Subcutaneous abdominal adipose tissue (tissue), 5 donors: ENCODE results near the gene TBC1D1.

ENCODE experiments used
- H3K27ac ChIP-seq: one replicate; pipeline ENCODE4 v1.7.0; 2013; ENCODE audit warnings: low read depth, mild to moderate bottlenecking, inconsistent platforms, low read length, moderate library complexity
- H3K27me3 ChIP-seq, 5 donors: one replicate each; pipeline ENCODE4 v1.7.0; 2013; ENCODE audit warnings: low read length in 5 of 5, inconsistent platforms in 1 of 5; ENCODE audit not compliant: control insufficient read depth in 5 of 5, insufficient read depth in 4 of 5
- H3K36me3 ChIP-seq, 5 donors: one replicate each; pipeline ENCODE4 v1.7.0; 2013; ENCODE audit warnings: low read length in 5 of 5; ENCODE audit not compliant: control insufficient read depth in 5 of 5, insufficient read depth in 5 of 5
- H3K4me1 ChIP-seq, 5 donors: one replicate each; pipeline ENCODE4 v1.7.0; 2013; ENCODE audit warnings: low read length in 5 of 5, mild to moderate bottlenecking in 3 of 5, moderate library complexity in 1 of 5; ENCODE audit not compliant: control insufficient read depth in 5 of 5, insufficient read depth in 5 of 5
- H3K4me3 ChIP-seq, 5 donors: one replicate each; pipeline ENCODE4 v1.7.0; 2013; ENCODE audit warnings: low read length in 5 of 5, low read depth in 1 of 5
- H3K9ac ChIP-seq, 5 donors: one replicate each; pipeline ENCODE4 v1.7.0; 2013; ENCODE audit warnings: low read length in 5 of 5, mild to moderate bottlenecking in 4 of 5, moderate library complexity in 3 of 5
- H3K9me3 ChIP-seq, 5 donors: one replicate each; pipeline ENCODE4 v1.7.0; 2013; ENCODE audit warnings: low read length in 5 of 5; ENCODE audit not compliant: control insufficient read depth in 5 of 5
- donor health status: healthy.
- donor health status: healthy.
- donor health status: healthy.
- donor health status: healthy.
- donor health status: healthy.

Gene TBC1D1

GRCh38 chr4:38102957-38103588 lies 212.2 kb downstream of the TBC1D1 start:
- H3K4me3 ChIP-seq, result no peak overlapping the region
- no peaks in the 10 kb centered on the region for H3K27me3 ChIP-seq
- H3K4me1 ChIP-seq, result peaks cover 0 to 19% (median 10%) of the 10 kb centered on the region in 5 donors
- no peaks in the 10 kb centered on the region for H3K9me3 ChIP-seq
- peaks cover 3 to 41% (median 30%) of the 10 kb centered on the region in 5 donors for H3K36me3 ChIP-seq
- H3K27ac ChIP-seq, result no peak overlapping the region
- no peak overlapping the region for H3K9ac ChIP-seq

- no peak overlapping the region for H3K9ac ChIP-seq
- H3K9me3 ChIP-seq, result no peaks in the 10 kb centered on the region
- H3K27ac ChIP-seq, result no peak overlapping the region
- H3K4me1 ChIP-seq, result peaks cover 0 to 8% (median 0%) of the 10 kb centered on the region in 5 donors
- peaks cover 3 to 58% (median 27%) of the 10 kb centered on the region in 5 donors for H3K36me3 ChIP-seq
- H3K27me3 ChIP-seq, result no peaks in the 10 kb centered on the region
- no peak overlapping the region for H3K4me3 ChIP-seq
Observed at GRCh38 chr4:38105475-38106220, 214.8 kb downstream of the TBC1D1 start.

- peaks cover 3 to 54% (median 23%) of the 10 kb centered on the region in 5 donors for H3K36me3 ChIP-seq
- no peaks in the 10 kb centered on the region for H3K27me3 ChIP-seq
- no peak overlapping the region for H3K9ac ChIP-seq
- no peaks in the 10 kb centered on the region for H3K9me3 ChIP-seq
- H3K27ac ChIP-seq, result no peak overlapping the region
- H3K4me3 ChIP-seq, result no peak overlapping the region
- H3K4me1 ChIP-seq, result peaks cover 0 to 8% (median 0%) of the 10 kb centered on the region in 5 donors
Observed at GRCh38 chr4:38106311-38106710, 215.4 kb downstream of the TBC1D1 start.

- Histone ChIP-seq H3K9me3 (no peaks in the 10 kb centered on the region), H3K4me1 (peaks cover 0 to 8% (median 0%) of the 10 kb centered on the region in 5 donors), H3K36me3 (peaks cover 3 to 51% (median 20%) of the 10 kb centered on the region in 5 donors), H3K27ac (no peak overlapping the region), H3K4me3 (no peak overlapping the region), H3K27me3 (no peaks in the 10 kb centered on the region), H3K9ac (no peak overlapping the region)
Observed at GRCh38 chr4:38106886-38107514, 216.1 kb downstream of the TBC1D1 start.

GRCh38 chr4:38107818-38108217 lies 216.9 kb downstream of the TBC1D1 start:
- no peaks in the 10 kb centered on the region for H3K9me3 ChIP-seq
- no peaks in the 10 kb centered on the region for H3K27me3 ChIP-seq
- peaks cover 0 to 8% (median 0%) of the 10 kb centered on the region in 5 donors for H3K4me1 ChIP-seq
- peaks cover 3 to 50% (median 20%) of the 10 kb centered on the region in 5 donors for H3K36me3 ChIP-seq
- no peak overlapping the region for H3K27ac ChIP-seq
- H3K4me3 ChIP-seq, result no peak overlapping the region
- no peak overlapping the region for H3K9ac ChIP-seq

- Histone ChIP-seq H3K4me3 (no peak overlapping the region), H3K9me3 (no peaks in the 10 kb centered on the region), H3K9ac (no peak overlapping the region), H3K27ac (no peak overlapping the region), H3K36me3 (peaks cover 3 to 43% (median 13%) of the 10 kb centered on the region in 5 donors), H3K4me1 (peaks cover 0 to 19% (median 7%) of the 10 kb centered on the region in 5 donors), H3K27me3 (no peaks in the 10 kb centered on the region)
Observed at GRCh38 chr4:38109370-38109769, 218.5 kb downstream of the TBC1D1 start.

- H3K27ac ChIP-seq, result no peak overlapping the region
Observed at GRCh38 chr4:38109896-38110295, 219.0 kb downstream of the TBC1D1 start.

GRCh38 chr4:38111024-38111423 lies 220.1 kb downstream of the TBC1D1 start:
- Histone ChIP-seq H3K4me3 (no peak overlapping the region), H3K27ac (no peak overlapping the region), H3K4me1 (peaks cover 0 to 26% (median 11%) of the 10 kb centered on the region in 5 donors), H3K36me3 (peaks cover 0 to 40% (median 14%) of the 10 kb centered on the region in 5 donors), H3K27me3 (no peaks in the 10 kb centered on the region), H3K9me3 (no peaks in the 10 kb centered on the region), H3K9ac (no peak overlapping the region)

More at GRCh38 chr4:38109896-38110295, 219.0 kb downstream of the TBC1D1 start:
- Histone ChIP-seq H3K9me3 (no peaks in the 10 kb centered on the region), H3K4me3 (no peak overlapping the region), H3K9ac (no peak overlapping the region), H3K36me3 (peaks cover 3 to 41% (median 12%) of the 10 kb centered on the region in 5 donors), H3K4me1 (peaks cover 0 to 24% (median 12%) of the 10 kb centered on the region in 5 donors), H3K27me3 (no peaks in the 10 kb centered on the region)

- no peaks in the 10 kb centered on the region for H3K27me3 ChIP-seq
- H3K36me3 ChIP-seq, result peaks cover 0 to 40% (median 15%) of the 10 kb centered on the region in 5 donors
- no peak overlapping the region for H3K9ac ChIP-seq
- peaks cover 0 to 19% (median 9%) of the 10 kb centered on the region in 5 donors for H3K4me1 ChIP-seq
- H3K27ac ChIP-seq, result no peak overlapping the region
- no peak overlapping the region for H3K4me3 ChIP-seq
- no peaks in the 10 kb centered on the region for H3K9me3 ChIP-seq
Observed at GRCh38 chr4:38111717-38112116, 220.8 kb downstream of the TBC1D1 start.

- H3K4me3 ChIP-seq, result no peak overlapping the region
- H3K4me1 ChIP-seq, result peaks cover 0 to 21% (median 9%) of the 10 kb centered on the region in 5 donors
- no peaks in the 10 kb centered on the region for H3K9me3 ChIP-seq
- peaks cover 0 to 38% (median 19%) of the 10 kb centered on the region in 5 donors for H3K36me3 ChIP-seq
- H3K9ac ChIP-seq, result no peak overlapping the region
- H3K27ac ChIP-seq, result no peak overlapping the region
- H3K27me3 ChIP-seq, result no peaks in the 10 kb centered on the region
Observed at GRCh38 chr4:38113132-38113531, 222.2 kb downstream of the TBC1D1 start.
